Hypothalamus (tissue), 51 donors: Measurements from ENCODE around the gene TMEM232.

Experiments used
- DNase-seq, 51 donors: peaks; one replicate each; lab custom pipeline; 2025; lab: John Stamatoyannopoulos, UW

TMEM232 gene

DNA sequence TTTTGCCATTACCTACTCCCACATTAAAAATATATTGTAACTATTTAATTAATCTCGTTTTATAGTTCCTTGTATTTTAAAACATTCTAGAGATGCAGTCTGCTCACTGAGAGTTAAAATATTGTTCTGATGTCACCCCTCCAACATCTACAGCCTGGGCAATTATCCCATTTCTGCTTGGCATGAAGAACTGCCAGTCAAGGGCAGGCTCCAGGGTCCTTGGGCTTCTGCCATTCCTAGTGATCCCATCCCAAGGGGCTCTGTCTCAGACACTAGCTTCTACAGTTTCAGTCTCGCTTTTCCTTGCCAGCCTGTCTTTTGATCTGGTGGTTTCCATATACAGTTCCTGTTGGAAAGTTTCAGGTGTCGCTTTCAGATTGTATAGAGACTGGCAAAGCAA is 287.2 kb downstream of the TMEM232 start:
- peak in 2 of 51 donors; percentile 1 to 15 for DNase-seq

DNA sequence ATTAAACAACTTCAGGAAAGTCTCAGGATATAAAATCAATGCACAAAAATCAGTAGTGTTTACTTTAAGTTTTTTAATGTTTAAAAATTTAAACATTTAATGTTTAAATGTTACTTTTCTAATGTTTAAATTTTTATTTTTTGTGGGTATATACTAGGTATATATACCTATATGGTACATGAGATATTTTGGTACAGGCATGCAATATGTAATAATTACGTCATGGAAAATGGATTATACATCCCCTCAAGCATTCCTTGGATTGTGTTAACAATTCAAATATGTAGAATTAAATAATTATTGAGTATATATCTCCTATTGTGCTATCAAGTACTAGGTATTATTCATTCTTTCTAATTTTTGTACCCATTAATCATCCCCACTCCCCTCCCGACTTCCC is 291.3 kb downstream of the TMEM232 start:
- DNase-seq: no peak

DNA sequence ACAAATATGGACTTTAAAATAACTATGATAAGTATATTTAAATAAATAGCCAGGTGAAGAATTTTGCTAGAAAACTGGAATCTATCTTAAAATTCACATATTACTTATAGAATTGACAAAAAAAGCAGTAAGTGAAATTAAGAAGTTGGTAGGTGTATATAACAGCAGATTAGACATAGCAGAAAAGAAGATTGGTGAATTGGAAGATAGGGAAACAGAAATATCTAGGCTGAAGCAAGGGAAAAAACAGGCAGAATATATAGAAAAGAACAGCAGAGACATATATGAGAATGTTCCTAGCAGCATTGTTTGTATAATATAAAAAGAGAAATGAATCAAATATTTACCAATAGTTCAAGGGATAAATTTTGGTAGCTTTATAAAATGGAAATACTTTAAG is 294.9 kb downstream of the TMEM232 start:
- no peak for DNase-seq

DNA sequence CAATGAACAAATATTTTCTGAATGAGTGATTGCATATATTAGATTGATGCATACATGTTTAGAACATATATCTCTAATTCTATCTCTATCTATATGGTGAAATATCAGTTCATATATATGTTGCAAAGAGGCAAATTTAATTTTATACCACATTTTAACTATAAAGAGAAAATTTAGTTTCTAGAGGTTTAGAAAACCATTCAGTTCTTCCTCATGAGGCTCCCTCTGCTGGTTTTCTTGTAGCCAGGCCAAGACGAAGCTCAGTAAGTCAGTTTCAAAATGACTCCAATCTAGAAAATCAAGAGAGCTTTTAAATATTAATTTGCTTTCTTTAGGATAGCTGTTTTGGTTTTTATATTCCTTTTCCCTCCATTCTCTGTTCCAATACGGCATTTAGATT is 312.1 kb downstream of the TMEM232 start:
- no peak for DNase-seq

- no peak for DNase-seq
Observed at GRCh38 chr5:110413856-110414255, 312.6 kb downstream of the TMEM232 start.

- no peak for DNase-seq
Observed at GRCh38 chr5:110409571-110409970, 316.9 kb downstream of the TMEM232 start.

DNA sequence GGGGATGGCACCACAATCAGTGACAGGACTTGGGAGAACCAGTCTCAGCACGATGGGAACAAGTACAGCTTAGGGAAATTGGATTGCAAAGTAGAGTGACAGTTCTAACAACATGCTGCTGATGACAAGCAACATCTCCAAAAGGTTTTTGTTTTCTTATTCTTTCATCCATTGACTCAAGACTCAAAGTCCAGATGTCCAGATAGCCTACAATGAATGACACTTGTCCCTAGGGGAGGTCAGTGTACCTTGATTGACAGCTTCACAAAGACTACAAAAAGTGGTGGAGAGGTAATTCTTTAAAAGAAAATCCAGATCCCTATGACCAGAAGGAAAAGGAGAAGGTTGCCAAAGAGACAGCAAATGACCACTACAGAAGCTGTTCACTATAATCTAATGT is 323.9 kb downstream of the TMEM232 start:
- no peak for DNase-seq

- DNase-seq: no peak
Observed at GRCh38 chr5:110401881-110402280, 324.6 kb downstream of the TMEM232 start.

DNA sequence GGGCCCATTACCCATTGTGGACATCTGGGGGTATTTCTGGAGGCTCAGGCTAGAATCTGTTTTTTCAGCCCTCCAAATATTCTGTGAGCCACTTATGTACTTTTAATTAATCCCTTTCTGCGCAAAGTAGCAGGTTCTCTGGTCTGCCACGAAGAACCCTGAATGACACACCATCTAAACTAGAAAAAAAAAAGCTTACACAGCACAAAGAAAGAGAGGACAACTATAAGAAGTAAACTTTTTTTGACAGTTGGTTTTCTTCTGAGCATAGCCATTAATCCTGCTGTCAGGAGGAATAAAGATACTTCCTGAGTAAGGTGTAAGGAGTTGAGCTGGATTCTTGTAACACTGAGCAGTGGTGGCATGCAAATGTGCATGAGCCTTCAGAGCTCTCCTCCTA is 327.5 kb downstream of the TMEM232 start:
- no peak for DNase-seq

GRCh38 chr5:110397281-110397680 is 329.2 kb downstream of the TMEM232 start:
- DNase-seq: no peak

- peak in 22 of 51 donors; percentile 1 to 42 (median 12) for DNase-seq
Observed at GRCh38 chr5:110386782-110387181, 339.7 kb downstream of the TMEM232 start.

- DNase-seq: no peak
Observed at GRCh38 chr5:110383231-110383630, 343.2 kb downstream of the TMEM232 start.

DNA sequence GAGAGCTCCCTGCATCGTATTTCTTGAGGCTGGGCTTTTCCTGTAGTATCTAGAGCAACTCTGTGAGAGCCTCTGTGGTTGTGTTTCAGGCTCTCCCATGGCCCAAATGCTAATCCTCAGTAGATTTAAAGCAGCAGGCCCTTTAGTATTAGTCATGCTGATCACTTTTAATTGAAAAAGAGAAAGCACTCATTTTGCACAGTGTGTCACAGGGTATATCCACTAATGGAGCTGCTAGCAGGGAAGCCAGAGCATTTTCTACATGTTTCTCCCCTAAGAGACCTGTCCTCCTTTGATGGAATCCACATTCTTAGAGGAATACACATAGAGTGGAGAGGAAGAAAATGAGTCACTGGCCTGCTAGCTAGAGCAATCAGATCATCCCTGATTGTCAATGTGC is 348.5 kb downstream of the TMEM232 start:
- DNase-seq: no peak

GRCh38 chr5:110377361-110377760 is 349.1 kb downstream of the TMEM232 start:
- no peak for DNase-seq

DNA sequence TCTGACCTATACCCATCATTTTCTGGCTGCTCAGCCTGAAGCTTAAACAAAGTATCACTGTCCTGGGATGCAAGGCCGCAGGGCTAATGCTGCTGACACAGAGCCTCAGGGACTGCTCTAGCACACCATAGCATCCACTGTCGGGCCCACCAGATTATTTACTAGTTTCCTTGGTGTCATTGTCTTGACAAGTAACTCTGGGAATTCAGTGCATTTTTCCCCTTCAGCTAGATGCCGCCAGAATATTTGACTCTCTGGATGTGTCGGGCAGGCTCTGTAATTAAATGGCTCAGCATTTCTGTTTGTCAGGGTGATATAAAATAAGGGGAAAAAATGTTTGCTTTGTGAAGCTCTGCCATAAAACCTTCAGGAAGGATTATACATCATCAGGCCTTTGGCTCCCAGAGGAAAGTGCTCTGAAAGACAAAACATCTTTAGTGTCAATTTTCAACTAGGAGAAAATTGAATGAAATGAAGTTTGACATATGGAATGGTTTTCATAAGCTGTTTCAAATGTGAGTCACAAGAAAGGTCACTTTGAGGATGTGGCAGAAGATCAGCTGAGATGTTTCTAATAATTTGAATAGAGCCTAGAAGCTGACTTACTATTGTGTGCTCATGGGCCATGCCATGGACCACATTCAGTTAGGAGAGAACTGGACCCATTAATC is 350.1 kb downstream of the TMEM232 start:
- DNase-seq: no peak

GRCh38 chr5:110371725-110372041 is 354.8 kb downstream of the TMEM232 start:
- no peak for DNase-seq

DNA sequence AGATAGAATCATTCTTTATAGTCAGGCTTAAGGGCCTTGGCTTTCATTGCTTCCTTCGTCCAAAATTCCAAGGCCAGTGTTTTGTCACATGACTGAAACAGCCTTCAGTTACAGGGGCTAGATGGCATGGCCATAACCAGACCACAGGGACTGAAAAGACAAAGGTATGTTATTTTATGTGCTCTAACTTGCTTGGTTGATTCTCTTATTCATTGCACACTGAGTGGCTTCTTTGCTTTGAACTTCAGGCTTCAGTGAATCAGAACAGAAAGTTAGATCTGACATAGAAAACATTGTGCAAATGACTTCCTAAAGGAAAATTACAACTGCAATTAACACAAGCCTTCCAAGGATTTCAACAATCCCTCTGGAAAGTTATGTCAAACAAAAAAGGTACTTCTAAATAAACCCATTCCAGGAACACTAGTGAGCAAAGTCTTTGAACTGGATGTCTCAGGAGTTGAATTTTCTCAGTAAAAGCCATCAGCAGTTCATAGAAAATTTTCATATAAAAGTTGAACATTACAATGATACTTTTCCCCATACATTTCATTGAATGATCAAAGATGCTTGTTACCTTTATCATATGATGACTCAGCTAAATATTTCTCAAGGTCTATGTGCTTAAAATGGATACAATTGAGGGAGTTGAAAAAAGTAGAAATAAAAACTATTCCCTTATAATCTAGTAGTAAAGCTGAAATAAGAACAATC is 355.3 kb downstream of the TMEM232 start:
- no peak for DNase-seq
